Activated T-helper 9 cell treated with anti-CD3 and anti-CD28 coated beads, Interleukin-2, amount 50 U/mL, for 16 hours (primary cell): ENCODE measurements around the gene CATSPERE.
"Not testable (repeated sequence)": the region's sequence is repeated elsewhere in the genome, so short reads cannot be mapped to it uniquely, and the experiment has no call there.

Source experiments
- DNase-seq: peaks from one replicate; pipeline ENCODE4 v3.0.0-alpha.2; 2020; ENCODE audit warnings: low read depth

CATSPERE gene

GRCh38 chr1:244664353-244664752, 203.3 kb downstream of the CATSPERE start:
- DNase-seq, result no peak

GRCh38 chr1:244665771-244666217, 204.7 kb downstream of the CATSPERE start:
- no peak for DNase-seq

GRCh38 chr1:244666672-244667418, 205.8 kb downstream of the CATSPERE start:
- not testable (repeated sequence) for DNase-seq

GRCh38 chr1:244667797-244668196, 206.7 kb downstream of the CATSPERE start:
- no peak for DNase-seq

GRCh38 chr1:244672946-244673682, 212.0 kb downstream of the CATSPERE start:
- no peak for DNase-seq

GRCh38 chr1:244674446-244674845, 213.4 kb downstream of the CATSPERE start:
- no peak for DNase-seq

- no peak for DNase-seq
These were observed 214.1 kb downstream of the CATSPERE start for GRCh38 chr1:244675167-244675566.

GRCh38 chr1:244678697-244679096, 217.6 kb downstream of the CATSPERE start:
- no peak for DNase-seq

- no peak for DNase-seq
These were observed 219.6 kb downstream of the CATSPERE start for GRCh38 chr1:244680667-244681066.

- not testable (repeated sequence) for DNase-seq
These were observed 221.0 kb downstream of the CATSPERE start for GRCh38 chr1:244682087-244682486.
